GM12873 (cell line): ENCODE results near the gene IRF2.

Experiments
- TF ChIP-seq, protein P1 (sequence below): IDR thresholded peaks from 2 replicates; pipeline ENCODE4 v1.5.1; 2012; ENCODE audit warnings: low read depth, mild to moderate bottlenecking, moderate library complexity, low read length, control low read depth; ENCODE audit not compliant: insufficient read depth; ENCODE audit errors: missing control alignments

Gene IRF2

DNA sequence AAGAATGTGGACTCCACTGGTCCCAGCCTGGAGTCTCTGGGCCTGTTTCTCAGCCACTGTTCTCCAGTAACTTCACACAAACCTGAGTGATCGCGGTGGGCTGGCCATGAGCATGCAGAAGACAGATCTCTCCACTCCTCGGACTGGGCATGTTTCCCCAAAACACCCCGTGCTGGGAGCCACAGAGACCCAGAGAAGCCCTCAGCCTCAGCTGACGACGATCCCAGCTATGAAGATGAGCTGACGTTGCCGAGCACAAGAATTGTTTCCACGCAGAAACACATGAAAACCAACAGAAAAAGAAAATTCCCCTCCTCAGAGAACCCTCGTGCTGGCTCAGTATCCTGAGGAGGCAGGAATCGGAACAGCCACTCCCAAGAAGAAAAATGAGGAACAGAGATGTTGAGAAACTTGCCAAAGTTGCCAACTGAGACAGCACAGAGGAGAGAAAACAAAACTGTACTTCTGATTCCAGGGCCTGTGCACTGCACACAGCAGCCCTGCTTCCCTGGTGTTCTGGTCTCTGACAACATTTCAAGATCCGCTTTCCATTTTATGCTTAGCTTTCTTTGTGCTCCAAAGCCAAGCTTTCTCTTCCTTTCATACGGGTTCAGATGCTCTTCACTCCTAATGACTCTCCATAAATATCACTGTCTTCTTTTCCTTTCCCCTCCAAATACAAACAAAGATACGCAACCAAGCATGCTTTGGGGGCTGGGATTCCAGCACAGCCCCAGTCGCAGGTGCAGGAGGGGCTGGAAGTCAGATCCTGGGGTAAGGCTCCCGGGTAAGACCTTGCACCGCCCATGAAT, 81.4 kb downstream of the IRF2 start:
- TF ChIP-seq, protein P1, sequence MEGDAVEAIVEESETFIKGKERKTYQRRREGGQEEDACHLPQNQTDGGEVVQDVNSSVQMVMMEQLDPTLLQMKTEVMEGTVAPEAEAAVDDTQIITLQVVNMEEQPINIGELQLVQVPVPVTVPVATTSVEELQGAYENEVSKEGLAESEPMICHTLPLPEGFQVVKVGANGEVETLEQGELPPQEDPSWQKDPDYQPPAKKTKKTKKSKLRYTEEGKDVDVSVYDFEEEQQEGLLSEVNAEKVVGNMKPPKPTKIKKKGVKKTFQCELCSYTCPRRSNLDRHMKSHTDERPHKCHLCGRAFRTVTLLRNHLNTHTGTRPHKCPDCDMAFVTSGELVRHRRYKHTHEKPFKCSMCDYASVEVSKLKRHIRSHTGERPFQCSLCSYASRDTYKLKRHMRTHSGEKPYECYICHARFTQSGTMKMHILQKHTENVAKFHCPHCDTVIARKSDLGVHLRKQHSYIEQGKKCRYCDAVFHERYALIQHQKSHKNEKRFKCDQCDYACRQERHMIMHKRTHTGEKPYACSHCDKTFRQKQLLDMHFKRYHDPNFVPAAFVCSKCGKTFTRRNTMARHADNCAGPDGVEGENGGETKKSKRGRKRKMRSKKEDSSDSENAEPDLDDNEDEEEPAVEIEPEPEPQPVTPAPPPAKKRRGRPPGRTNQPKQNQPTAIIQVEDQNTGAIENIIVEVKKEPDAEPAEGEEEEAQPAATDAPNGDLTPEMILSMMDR, result no peak

DNA sequence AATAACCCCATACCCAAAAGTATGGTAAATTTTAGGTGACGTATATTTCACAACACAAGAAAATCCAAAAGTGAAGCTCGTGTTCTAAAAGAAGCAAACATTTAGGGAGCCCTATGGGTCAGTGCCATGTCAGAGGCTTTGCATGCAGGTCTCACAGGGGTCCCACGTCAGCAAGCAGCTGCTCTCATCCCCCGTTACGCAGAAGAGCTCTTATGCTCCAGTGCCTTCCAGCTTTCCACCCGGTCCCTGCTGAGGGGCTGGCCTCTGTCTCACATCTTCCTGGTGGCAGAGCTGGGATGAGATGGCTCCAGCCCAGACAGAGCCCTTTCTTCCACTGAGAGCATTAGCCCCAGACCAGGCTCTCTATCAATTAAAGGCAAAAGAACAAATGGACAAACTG, 82.0 kb downstream of the IRF2 start:
- TF ChIP-seq, protein P1, result no peak

DNA sequence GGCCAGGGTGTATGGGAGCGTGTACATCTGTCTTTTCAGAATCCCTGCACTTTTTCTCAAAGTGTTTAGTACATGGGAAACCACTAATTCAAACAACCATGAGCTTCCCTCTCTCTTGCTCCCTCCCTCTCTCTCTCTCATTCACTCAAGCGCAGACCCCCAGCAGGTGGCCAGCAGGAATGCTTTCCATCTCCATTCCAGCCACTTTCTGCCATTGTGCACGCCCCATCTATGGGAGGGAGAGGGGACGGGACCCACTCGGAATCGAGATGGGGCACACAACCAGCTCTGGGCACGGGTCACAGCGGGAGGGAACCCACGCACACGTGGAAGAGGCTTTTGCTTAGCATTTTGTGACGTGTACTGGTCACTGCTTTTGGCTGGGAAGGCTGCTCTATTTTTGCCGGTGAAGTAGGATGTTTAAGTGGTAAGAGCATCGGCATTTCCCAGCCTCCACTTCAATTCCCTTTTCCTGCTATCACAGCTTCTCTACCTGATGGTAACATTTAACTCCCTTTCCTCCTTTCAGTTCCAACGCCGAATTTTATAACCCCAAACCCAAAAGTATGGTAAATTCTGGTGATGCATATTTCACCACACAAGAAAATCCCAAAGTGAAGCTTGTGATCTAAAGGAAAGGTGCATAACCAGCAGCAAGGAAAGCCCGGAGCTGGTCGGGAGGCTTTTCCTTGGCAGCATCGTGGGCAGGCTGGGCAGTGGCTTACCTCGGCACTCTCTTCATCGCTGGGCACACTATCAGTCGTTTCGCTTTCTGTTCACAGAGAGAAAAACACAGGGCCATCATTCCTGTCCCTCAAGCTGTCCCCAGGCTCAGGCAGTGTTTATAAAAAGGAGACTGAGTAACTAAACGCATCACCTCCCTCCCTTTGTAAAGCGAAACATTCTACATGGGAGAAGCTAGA, 84.1 kb downstream of the IRF2 start:
- TF ChIP-seq, protein P1, result no peak

DNA sequence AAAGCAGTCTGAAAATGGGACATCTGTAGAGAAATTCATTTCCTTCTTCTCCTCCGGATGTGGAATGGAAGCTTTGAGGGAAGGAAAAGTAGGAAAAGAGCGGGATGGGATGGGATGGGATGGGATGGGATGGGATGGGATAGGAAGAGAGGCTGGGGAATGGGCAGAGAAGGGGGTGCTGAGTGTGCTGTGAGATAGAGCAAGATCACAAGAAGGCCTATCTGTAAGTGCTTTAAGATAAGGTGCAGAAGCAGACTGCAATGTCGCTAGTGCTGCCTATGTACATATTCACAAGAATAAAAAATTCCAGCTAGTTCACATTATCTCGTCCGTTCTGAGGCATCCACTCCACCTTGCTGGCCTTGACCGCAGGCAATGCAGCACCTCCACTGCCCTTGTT, 86.2 kb downstream of the IRF2 start:
- TF ChIP-seq, protein P1, result no peak

DNA sequence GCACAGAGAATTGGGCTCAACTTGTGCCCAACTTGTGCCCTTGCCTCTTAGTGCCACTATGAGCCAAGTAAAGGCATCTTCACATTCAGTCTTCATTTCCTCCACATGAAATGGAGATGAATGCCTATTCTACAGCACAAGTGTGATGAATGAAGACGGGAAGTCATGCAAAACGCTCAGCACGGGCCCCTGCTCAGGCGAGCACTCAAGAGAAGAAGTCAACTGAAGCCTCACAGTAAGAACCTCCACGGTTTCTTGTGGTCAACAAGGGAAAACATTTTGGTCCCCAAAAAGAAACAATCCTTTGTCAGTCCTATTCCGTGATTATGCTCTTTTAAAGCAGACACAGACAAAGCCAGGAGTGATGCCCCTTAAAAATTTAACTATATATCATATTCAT, 87.0 kb downstream of the IRF2 start:
- TF ChIP-seq, protein P1, result no peak

DNA sequence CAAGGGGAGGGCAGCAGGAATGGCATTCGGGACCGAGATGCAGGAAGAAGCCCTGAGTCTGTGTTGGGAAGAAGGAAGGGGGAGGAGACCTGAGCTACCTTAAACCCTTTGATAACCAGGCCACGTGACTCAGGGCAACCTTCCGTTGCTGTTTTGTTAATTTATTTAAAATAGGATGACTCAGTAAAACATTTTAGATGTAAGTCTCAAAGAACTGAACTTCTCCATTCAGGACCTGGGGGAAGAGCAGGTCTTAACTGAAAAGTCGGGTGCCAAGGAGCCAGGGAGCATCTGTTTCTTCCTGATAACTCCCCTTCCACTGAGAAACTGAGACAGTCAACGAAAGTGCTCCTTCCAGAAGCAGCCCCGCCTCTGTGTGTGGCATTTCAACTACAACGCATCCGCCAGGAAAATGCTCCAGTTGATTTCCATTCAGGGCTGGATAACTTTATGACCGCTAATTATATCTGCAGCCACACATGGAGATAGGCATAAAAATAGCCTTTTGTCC, 88.0 kb downstream of the IRF2 start:
- TF ChIP-seq, protein P1, result no peak

DNA sequence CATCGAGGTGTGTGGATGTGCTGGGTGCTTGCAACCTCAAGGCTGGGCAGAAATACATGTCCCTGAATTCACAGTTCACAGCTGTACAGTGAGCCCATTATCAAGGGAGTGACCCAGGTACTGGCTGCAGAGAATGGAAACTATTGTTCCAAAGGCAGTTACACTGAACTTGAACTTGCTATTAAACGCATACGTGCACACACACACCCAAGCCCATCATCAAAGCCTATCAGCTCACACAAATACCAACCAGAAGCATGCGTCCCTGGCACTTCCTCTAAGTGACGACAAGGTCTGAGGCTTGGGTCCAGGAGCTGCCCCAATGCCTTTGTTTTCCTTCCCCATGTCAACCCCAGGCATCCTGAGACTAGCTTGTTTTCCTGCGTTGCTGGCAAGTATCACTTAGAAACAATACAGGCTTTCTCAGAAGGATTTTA, 88.6 kb downstream of the IRF2 start:
- TF ChIP-seq, protein P1, result no peak
